H1 (cell line): ENCODE measurements around the gene MCF2L2. TPM values are rescaled to one million over a fixed set of nuclear protein-coding genes. Genes with fewer than 3 reads are reported as not detected.

Source experiments
- polyA plus RNA-seq, 7 experiments: library from polyadenylated mRNA; depleted of rRNA in 3 of 7; stranded (reverse) in 5 of 7; unstranded in 2 of 7; fragments of >200 nt in 5 of 7; fragments of 200-250 nt in 2 of 7; gene quantifications; 1 replicate in 5 of 7; 2 replicates in 1 of 7; 4 replicates in 1 of 7; pipeline versions ENCODE4 v1.2.1 to v1.2.3, GENCODE V29; 2011 to 2013; ENCODE audit warnings: missing spikeins in 2 of 7, mixed read lengths in 2 of 7
- total RNA-seq: library from RNA; stranded (reverse); fragmentation: NEBNext Ultra II Directional; extraction: Animal tissue kit (Norgen Biotek cat#: 25700); gene quantifications from 2 replicates; pipeline ENCODE4 v1.2.1, GENCODE V29; 2021
- TF ChIP-seq, protein P1 (sequence below): IDR thresholded peaks from 2 replicates; pipeline ENCODE4 v1.6.1; 2011; ENCODE audit warnings: low read depth, mild to moderate bottlenecking, low read length; ENCODE audit not compliant: insufficient read depth

Gene MCF2L2
- total and polyA plus RNA-seq, 2 of the 8 experiments (the other 6 are each of a cell fraction or from before 2014, with no cell fraction given): 4.1 to 13.7 TPM

DNA sequence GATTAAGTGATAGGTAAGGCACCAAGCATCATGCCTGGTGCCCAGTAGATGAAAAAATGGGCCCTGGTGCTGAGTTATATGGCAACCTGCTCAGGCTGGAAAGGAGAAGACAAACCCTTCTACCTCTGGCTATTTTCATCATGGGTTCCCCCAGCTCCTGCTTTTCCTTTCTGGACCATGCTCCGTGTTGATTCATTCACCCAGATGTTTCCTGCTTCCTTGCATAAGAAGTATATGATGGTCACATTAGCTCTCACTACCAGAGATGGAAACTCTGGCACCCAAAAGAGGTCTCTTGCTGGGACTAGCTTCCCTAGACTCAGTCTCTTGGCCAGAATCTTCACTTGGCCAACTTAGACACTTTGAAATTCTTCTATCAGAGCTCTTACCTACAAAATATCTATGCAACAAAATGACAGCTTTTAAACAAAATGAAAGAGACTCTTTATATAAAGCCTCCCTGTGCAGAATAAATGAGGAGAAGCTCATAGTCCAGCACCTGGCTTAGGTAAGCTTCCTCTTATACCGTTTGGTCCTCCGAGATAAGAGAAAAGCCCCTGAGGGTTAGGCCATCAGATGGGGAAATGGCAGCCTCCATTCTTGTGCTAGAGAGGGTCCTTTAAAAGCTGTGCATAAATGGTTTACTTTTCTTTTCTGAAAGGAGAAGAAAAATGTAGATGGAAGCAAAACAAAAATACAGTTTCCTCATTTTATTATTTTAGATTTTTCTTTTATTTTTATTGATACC is 46.8 kb upstream of the MCF2L2 start (continued):
- TF ChIP-seq, protein P1, sequence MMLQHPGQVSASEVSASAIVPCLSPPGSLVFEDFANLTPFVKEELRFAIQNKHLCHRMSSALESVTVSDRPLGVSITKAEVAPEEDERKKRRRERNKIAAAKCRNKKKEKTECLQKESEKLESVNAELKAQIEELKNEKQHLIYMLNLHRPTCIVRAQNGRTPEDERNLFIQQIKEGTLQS: no peak
